ENCODE measurements around the gene HNRNPM. TPM values are rescaled to one million over a fixed set of nuclear protein-coding genes. Genes with fewer than 3 reads are reported as not detected.

HNRNPM gene
- total and polyA plus RNA-seq, 9 donors = 88.2 to 285 (median 180) TPM

DNA sequence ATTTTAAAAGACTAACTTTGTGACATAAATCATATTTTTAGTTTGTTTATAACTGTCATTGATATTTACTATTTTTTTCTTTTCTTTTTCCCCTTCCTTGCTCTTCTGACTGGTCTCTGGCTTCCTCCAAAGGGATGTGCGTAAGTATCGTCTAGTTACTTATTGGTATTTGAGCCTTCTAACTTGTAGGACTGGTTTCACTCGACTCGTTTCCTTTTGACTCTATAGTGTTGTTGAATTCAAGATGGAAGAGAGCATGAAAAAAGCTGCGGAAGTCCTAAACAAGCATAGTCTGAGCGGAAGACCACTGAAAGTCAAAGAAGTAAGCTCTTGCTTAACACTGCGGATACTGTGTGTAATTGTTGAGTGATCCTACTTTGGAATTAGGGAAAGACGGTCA is 18.6 kb downstream of the HNRNPM start:
- no peaks in the 10 kb centered on the region for H3K27me3 ChIP-seq
- no peaks in the 10 kb centered on the region for H3K9me3 ChIP-seq
- H3K36me3 ChIP-seq = no peaks in the 10 kb centered on the region
- peaks cover 14% of the 10 kb centered on the region for H3K4me1 ChIP-seq (ENCODE audit: insufficient read depth)
- TF ChIP-seq, protein P1, sequence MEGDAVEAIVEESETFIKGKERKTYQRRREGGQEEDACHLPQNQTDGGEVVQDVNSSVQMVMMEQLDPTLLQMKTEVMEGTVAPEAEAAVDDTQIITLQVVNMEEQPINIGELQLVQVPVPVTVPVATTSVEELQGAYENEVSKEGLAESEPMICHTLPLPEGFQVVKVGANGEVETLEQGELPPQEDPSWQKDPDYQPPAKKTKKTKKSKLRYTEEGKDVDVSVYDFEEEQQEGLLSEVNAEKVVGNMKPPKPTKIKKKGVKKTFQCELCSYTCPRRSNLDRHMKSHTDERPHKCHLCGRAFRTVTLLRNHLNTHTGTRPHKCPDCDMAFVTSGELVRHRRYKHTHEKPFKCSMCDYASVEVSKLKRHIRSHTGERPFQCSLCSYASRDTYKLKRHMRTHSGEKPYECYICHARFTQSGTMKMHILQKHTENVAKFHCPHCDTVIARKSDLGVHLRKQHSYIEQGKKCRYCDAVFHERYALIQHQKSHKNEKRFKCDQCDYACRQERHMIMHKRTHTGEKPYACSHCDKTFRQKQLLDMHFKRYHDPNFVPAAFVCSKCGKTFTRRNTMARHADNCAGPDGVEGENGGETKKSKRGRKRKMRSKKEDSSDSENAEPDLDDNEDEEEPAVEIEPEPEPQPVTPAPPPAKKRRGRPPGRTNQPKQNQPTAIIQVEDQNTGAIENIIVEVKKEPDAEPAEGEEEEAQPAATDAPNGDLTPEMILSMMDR (IDR thresholded peaks at IDR 0.05) = no peak
- TF ChIP-seq POLR2A (IDR thresholded peaks at IDR 0.05) (no peak), EP300 (IDR thresholded peaks at IDR 0.05) (no peak)
- WGBS, 3 donors = 92 to 98% (median 94%) methylated on average over 8 of the region's 8 CpGs
- no peak for DNase-seq
- no peak overlapping the region for H3K4me3 ChIP-seq
- intact Hi-C loops (cut with DNase I) = no loop called here
- H3K27ac ChIP-seq = no peak overlapping the region

GRCh38 chr19:8466018-8466417 is 21.2 kb downstream of the HNRNPM start:
- no peak overlapping the region for H3K4me3 ChIP-seq
- H3K27me3 ChIP-seq = no peaks in the 10 kb centered on the region
- H3K36me3 ChIP-seq = no peaks in the 10 kb centered on the region
- no peaks in the 10 kb centered on the region for H3K9me3 ChIP-seq
- 85 to 87% (median 85%) methylated on average over 4 of the region's 4 CpGs for WGBS, 3 donors
- no peak for DNase-seq
- no peak overlapping the region for H3K27ac ChIP-seq
- peaks cover 5% of the 10 kb centered on the region for H3K4me1 ChIP-seq (ENCODE audit: insufficient read depth)
- TF ChIP-seq POLR2A (IDR thresholded peaks at IDR 0.05) (no peak), EP300 (IDR thresholded peaks at IDR 0.05) (no peak)
- TF ChIP-seq, protein P1 (IDR thresholded peaks at IDR 0.05) = no peak
- intact Hi-C loops (cut with DNase I) = no loop called here

GRCh38 chr19:8468124-8468523 is 23.3 kb downstream of the HNRNPM start:
- intact Hi-C loops (cut with DNase I) = no loop called here

DNA sequence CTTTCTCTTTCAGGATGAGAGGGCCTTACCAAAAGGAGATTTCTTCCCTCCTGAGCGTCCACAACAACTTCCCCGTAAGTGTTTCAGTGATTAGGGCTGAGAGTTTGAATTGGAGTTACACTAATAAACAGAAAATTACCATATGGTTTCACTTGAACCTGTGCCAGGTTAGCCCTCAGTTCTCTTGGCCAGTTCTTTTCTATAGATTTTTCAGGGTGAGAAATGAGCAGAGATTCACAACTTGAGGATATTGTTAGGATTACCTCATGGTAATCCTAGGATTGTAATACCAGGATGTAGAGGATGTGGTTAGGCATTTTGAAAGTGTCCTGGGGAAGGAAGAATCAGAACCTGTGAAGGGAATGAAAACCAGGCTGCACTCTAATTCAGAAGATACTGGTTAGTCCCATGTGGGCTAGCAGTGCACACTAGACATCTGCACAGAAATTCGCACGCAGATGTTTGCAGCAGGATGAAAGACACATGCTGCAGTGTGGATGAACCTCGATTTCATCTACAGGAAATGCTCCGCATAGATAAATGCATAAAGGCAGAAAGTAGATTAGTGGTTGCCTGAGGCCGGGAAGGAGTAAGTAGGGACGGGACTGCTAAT is 24.1 kb downstream of the HNRNPM start:
- Histone ChIP-seq H3K9me3 (no peaks in the 10 kb centered on the region), H3K27me3 (no peaks in the 10 kb centered on the region), H3K27ac (no peak overlapping the region), H3K4me1 (ENCODE audit: insufficient read depth) (no peaks in the 10 kb centered on the region), H3K4me3 (no peak overlapping the region), H3K36me3 (no peaks in the 10 kb centered on the region)
- DNase-seq = no peak
- intact Hi-C loops (cut with DNase I) = no loop called here
- no peak for TF ChIP-seq EP300 (IDR thresholded peaks at IDR 0.05)
- TF ChIP-seq, protein P1 (IDR thresholded peaks at IDR 0.05) = no peak
- WGBS, 3 donors = 80 to 87% (median 86%) methylated on average over 8 of the region's 8 CpGs

More at GRCh38 chr19:8468124-8468523, 23.3 kb downstream of the HNRNPM start:
- Histone ChIP-seq H3K27ac (no peak overlapping the region), H3K4me1 (ENCODE audit: insufficient read depth) (no peaks in the 10 kb centered on the region), H3K27me3 (no peaks in the 10 kb centered on the region), H3K9me3 (no peaks in the 10 kb centered on the region), H3K36me3 (no peaks in the 10 kb centered on the region), H3K4me3 (no peak overlapping the region)
- TF ChIP-seq EP300 (IDR thresholded peaks at IDR 0.05) (no peak), POLR2A (IDR thresholded peaks at IDR 0.05) (no peak)
- TF ChIP-seq, protein P1 (IDR thresholded peaks at IDR 0.05) = no peak
- WGBS, 3 donors = 79 to 86% (median 85%) methylated on average over 3 of the region's 3 CpGs
- DNase-seq = no peak

Data from ovary (tissue), 9 donors.